ENCODE results near the gene SLC35E1.

GRCh38 chr19:16564842-16565241, 7.4 kb downstream of the SLC35E1 start:
- no peak for TF ChIP-seq EZH2 (IDR thresholded peaks at IDR 0.05; ENCODE audit: low read depth, unreplicated experiment)
- TF ChIP-seq CTCF (conservative IDR thresholded peaks at IDR 0.05; ENCODE audit: low read depth in 2 of 2): no peak
- TF ChIP-seq JUNB (IDR thresholded peaks at IDR 0.05; ENCODE audit: unreplicated experiment): no peak
- TF ChIP-seq EZH2phosphoT487 (IDR thresholded peaks at IDR 0.05; ENCODE audit: unreplicated experiment): no peak
- TF ChIP-seq REST (IDR thresholded peaks at IDR 0.05; ENCODE audit: unreplicated experiment): no peak
- no peak for TF ChIP-seq POLR2AphosphoS5 (IDR thresholded peaks at IDR 0.05; ENCODE audit: low read depth)
- no peak for TF ChIP-seq CREB1 (CRISPR knock-in tag; IDR thresholded peaks at IDR 0.05; ENCODE audit: low read depth)
- no peak for TF ChIP-seq ZNF331 (CRISPR knock-in tag; IDR thresholded peaks at IDR 0.05; ENCODE audit: low read depth)
- TF ChIP-seq, protein P1, sequence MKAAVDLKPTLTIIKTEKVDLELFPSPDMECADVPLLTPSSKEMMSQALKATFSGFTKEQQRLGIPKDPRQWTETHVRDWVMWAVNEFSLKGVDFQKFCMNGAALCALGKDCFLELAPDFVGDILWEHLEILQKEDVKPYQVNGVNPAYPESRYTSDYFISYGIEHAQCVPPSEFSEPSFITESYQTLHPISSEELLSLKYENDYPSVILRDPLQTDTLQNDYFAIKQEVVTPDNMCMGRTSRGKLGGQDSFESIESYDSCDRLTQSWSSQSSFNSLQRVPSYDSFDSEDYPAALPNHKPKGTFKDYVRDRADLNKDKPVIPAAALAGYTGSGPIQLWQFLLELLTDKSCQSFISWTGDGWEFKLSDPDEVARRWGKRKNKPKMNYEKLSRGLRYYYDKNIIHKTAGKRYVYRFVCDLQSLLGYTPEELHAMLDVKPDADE (IDR thresholded peaks at IDR 0.05): no peak
- TF ChIP-seq STAT1 (IDR thresholded peaks at IDR 0.05; ENCODE audit: unreplicated experiment): no peak
- TF ChIP-seq ZNF114 (CRISPR knock-in tag; IDR thresholded peaks at IDR 0.05): no peak
